Glutamatergic neuron (in vitro differentiated cells): ENCODE data around the gene PRR22. TPM values are rescaled to one million over a fixed set of nuclear protein-coding genes. Genes with fewer than 3 reads are reported as not detected.
"Not testable (repeated sequence)": the region's sequence is repeated elsewhere in the genome, so short reads cannot be mapped to it uniquely, and the experiment has no call there.

Experiments
- DNase-seq: peaks from one replicate; pipeline ENCODE4 v3.0.0; 2022
- H3K27ac Mint-ChIP-seq: one replicate; pipeline ENCODE4 v1.8.0; 2020; ENCODE audit warnings: mild to moderate bottlenecking, mixed read lengths, inconsistent platforms; ENCODE audit not compliant: unreplicated experiment
- H3K27me3 Mint-ChIP-seq: one replicate; pipeline ENCODE4 v1.8.0; 2020; ENCODE audit warnings: mild to moderate bottlenecking, moderate library complexity, mixed read lengths, inconsistent platforms; ENCODE audit not compliant: unreplicated experiment
- H3K36me3 Mint-ChIP-seq: one replicate; pipeline ENCODE4 v1.8.0; 2020; ENCODE audit warnings: mild to moderate bottlenecking, mixed read lengths, inconsistent platforms; ENCODE audit not compliant: unreplicated experiment
- H3K4me1 Mint-ChIP-seq: one replicate; pipeline ENCODE4 v1.8.0; 2020; ENCODE audit warnings: mild to moderate bottlenecking, low read depth, mixed read lengths, inconsistent platforms; ENCODE audit not compliant: unreplicated experiment
- H3K4me3 Mint-ChIP-seq: one replicate; pipeline ENCODE4 v1.8.0; 2020; ENCODE audit warnings: mild to moderate bottlenecking, mixed read lengths, inconsistent platforms; ENCODE audit not compliant: unreplicated experiment
- H3K9me3 Mint-ChIP-seq: one replicate; pipeline ENCODE4 v1.8.0; 2020; ENCODE audit warnings: mild to moderate bottlenecking, moderate library complexity, mixed read lengths, inconsistent platforms; ENCODE audit not compliant: unreplicated experiment
- total RNA-seq: library from RNA; stranded (reverse); fragmentation: NEBNext Ultra II Directional; extraction: Animal tissue kit (Norgen Biotek cat#: 25700); gene quantifications from one replicate; pipeline ENCODE4 v1.2.1, GENCODE V29; 2021; ENCODE audit not compliant: unreplicated experiment
- TF ChIP-seq, protein P1 (sequence below): fragments of 200-600 bp; sonication (generic); IDR thresholded peaks from one replicate; pipeline ENCODE4 v1.5.0; 2021; ENCODE audit not compliant: partially characterized antibody, unreplicated experiment

Gene PRR22
- total RNA-seq, 1 donor from 2014 or later, result 3.1 TPM

DNA sequence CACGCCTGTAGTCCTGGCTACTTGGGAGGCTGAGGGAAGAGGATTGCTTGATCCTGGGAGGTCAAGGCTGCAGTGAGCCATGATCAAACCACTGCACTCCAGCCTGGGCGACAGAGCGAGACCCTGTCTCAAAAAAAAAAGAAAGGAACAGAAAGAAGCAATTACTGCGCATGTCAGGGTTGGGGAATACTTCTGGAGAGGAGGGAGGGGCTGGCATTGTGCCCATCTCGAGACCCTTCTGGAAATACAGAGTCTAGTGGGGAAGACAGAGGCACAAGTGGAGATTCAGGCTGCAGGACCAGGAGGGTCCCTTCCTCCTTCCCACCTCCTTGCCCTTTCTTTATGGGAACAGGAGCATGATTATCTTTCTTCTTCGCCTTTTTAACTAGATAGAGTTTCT is 30.8 kb downstream of the PRR22 start:
- H3K36me3 Mint-ChIP-seq, result no peaks in the 10 kb centered on the region
- H3K27ac Mint-ChIP-seq, result no peak overlapping the region
- no peak for DNase-seq
- H3K27me3 Mint-ChIP-seq, result no peaks in the 10 kb centered on the region
- H3K4me3 Mint-ChIP-seq, result no peak overlapping the region
- H3K4me1 Mint-ChIP-seq, result no peaks in the 10 kb centered on the region
- H3K9me3 Mint-ChIP-seq, result peaks cover 3% of the 10 kb centered on the region
- TF ChIP-seq, protein P1, sequence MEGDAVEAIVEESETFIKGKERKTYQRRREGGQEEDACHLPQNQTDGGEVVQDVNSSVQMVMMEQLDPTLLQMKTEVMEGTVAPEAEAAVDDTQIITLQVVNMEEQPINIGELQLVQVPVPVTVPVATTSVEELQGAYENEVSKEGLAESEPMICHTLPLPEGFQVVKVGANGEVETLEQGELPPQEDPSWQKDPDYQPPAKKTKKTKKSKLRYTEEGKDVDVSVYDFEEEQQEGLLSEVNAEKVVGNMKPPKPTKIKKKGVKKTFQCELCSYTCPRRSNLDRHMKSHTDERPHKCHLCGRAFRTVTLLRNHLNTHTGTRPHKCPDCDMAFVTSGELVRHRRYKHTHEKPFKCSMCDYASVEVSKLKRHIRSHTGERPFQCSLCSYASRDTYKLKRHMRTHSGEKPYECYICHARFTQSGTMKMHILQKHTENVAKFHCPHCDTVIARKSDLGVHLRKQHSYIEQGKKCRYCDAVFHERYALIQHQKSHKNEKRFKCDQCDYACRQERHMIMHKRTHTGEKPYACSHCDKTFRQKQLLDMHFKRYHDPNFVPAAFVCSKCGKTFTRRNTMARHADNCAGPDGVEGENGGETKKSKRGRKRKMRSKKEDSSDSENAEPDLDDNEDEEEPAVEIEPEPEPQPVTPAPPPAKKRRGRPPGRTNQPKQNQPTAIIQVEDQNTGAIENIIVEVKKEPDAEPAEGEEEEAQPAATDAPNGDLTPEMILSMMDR, result no peak

DNA sequence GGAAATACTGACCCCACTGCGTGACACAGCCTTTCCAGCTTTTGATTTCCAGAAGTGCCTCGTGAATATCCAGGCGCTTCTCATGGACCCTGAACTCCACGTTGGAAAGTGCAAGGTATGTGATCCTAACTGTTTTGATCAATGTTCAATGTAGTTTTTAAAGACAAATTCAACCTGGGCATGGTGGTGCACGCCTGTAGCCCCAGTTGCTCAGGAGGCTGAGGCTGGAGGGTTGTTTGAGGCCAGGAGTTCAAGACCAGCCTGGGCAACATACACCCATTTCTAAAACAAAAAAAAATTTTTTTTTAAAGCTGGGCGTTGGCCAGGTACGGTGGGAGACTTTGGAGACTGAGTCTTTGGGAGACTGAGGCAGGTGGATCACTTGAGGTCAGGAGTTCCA is 32.8 kb downstream of the PRR22 start:
- TF ChIP-seq, protein P1, result no peak
- H3K27me3 Mint-ChIP-seq, result no peaks in the 10 kb centered on the region
- peaks cover 3% of the 10 kb centered on the region for H3K9me3 Mint-ChIP-seq
- no peak for DNase-seq
- H3K36me3 Mint-ChIP-seq, result no peaks in the 10 kb centered on the region
- no peak overlapping the region for H3K4me3 Mint-ChIP-seq
- no peaks in the 10 kb centered on the region for H3K4me1 Mint-ChIP-seq
- H3K27ac Mint-ChIP-seq, result no peak overlapping the region

DNA sequence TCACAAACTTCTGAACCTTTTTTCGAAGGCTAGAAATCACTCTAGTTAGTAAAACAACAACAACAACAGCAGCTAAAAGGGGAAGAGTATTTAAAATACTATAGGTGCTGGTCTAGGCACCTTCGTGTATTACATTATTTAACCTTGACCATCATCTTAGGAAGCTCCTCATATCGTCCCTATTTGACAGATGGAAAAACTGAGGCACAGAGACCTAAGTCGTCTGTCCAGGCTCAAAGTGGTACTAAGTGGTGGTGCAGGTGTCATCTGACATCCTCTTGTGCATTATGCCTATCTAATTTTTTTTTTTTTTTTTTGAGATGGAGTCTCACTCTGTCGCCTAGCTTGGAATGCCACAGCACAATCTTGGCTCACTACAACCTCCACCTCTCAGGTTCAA is 35.0 kb downstream of the PRR22 start:
- no peaks in the 10 kb centered on the region for H3K36me3 Mint-ChIP-seq
- DNase-seq, result no peak
- TF ChIP-seq, protein P1, result no peak

DNA sequence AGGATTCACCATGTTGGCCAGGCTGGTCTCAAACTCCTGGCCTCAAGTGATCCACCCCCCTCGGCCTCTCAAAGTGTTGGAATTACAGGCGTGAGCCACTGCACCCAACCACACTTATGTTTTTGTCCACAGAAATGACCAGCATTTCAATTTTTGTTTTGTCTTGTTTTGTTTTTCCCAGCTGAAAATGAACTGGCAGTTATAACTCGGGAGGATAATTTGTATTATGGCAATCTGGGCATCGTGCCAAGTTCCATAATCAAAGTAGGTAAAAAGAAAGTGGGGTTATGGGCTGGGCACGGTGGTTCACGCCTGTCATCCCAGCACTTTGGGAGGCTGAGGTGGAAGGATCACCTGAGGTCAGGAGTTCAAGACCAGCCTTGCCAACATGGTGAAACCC is 35.6 kb downstream of the PRR22 start:
- H3K27ac Mint-ChIP-seq, H3K36me3 Mint-ChIP-seq, H3K27me3 Mint-ChIP-seq, H3K9me3 Mint-ChIP-seq, H3K4me1 Mint-ChIP-seq, DNase-seq, H3K4me3 Mint-ChIP-seq: not testable (repeated sequence)

More for the DNA sequence above, 35.0 kb downstream of the PRR22 start:
- Mint-ChIP-seq H3K27ac (no peak overlapping the region), H3K4me3 (no peak overlapping the region), H3K4me1 (no peaks in the 10 kb centered on the region), H3K9me3 (peaks cover under 1% of the 10 kb centered on the region), H3K27me3 (peaks cover 2% of the 10 kb centered on the region)

DNA sequence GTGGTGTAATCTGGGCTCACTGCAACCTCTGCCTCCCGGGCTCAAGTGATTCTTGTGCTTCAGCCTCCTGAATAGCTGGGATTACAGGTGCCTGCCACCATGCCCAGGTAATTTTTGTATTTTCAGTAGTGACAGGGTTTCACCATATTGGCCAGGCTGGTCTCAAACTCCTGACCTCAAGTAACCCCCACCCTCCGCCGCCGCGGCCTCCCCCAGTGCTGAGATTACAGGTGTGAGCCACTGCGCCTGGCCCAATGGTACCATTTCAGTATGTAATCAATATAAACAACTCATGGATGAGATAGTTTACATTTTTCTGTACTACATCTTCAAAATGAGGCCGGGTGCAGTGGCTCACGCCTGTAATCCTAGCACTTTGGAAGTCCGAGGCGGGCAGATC is 39.5 kb downstream of the PRR22 start:
- not testable (repeated sequence) for H3K9me3 Mint-ChIP-seq, H3K27ac Mint-ChIP-seq, H3K36me3 Mint-ChIP-seq, H3K4me3 Mint-ChIP-seq, H3K4me1 Mint-ChIP-seq, DNase-seq, H3K27me3 Mint-ChIP-seq

DNA sequence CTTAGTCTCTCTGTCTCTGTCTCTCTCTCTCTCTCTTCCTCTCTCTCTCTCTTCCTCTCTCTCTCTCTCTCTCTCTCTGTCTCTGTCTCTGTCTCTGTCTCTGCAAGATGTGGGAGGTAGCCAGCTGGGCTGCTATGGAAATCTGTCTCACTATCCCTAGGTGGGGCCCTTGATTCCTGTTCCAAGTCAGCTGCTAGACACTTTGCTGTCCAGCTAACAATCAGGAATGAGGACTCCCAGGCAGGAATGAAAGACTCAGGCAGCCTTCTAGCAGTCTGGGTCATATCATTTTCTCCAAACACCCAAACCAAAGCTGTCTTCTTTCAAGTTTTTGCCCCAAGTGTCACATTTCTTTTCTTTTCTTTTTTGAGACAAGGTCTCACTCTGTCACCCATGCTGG is 40.9 kb downstream of the PRR22 start:
- DNase-seq, result no peak
- no peaks in the 10 kb centered on the region for H3K36me3 Mint-ChIP-seq
- no peak overlapping the region for H3K27ac Mint-ChIP-seq
- no peak overlapping the region for H3K4me3 Mint-ChIP-seq
- H3K4me1 Mint-ChIP-seq, result no peaks in the 10 kb centered on the region
- TF ChIP-seq, protein P1, result no peak
- H3K27me3 Mint-ChIP-seq, result peaks cover 7% of the 10 kb centered on the region
- H3K9me3 Mint-ChIP-seq, result peaks cover 3% of the 10 kb centered on the region
